Sigmoid colon (tissue), 4 donors: Measurements from ENCODE around the gene SGO2.

Source experiments
- POLR2A ChIP-seq, 2 donors: fragments of 450-650 bp; IDR thresholded peaks; one replicate each; pipeline ENCODE4 v1.6.1; 2016; ENCODE audit warnings: antibody characterized with exemption in 2 of 2, mild to moderate bottlenecking in 2 of 2, moderate library complexity in 2 of 2
- POLR2AphosphoS5 ChIP-seq, 4 donors: sonication (generic); formaldehyde crosslinking; IDR thresholded peaks; one replicate each; pipeline ENCODE4 v1.6.1; 2017; ENCODE audit warnings: antibody characterized with exemption in 4 of 4

DNA sequence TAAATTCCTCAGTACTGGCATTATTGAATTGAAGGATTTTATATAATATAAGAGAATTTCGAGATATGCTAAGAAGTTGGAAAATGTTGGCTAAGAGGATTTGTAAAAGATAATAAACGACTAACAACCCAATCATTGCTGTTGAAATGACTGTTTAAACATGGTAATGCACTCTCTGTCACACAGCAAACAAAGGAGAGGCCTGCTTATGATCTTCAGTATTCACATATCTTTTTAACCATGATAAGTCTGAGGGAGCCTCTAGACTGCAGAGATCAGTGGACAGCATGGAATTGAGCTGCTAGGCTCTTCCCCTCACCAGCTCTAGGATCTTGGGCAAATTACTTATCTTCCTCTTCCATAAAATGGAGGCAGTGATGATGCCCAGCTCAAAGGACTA lies 18.8 kb upstream of the SGO2 start:
- TF ChIP-seq POLR2A (IDR thresholded peaks at IDR 0.05): no peak
- no peak for TF ChIP-seq POLR2AphosphoS5 (IDR thresholded peaks at IDR 0.05)
